HK-2 (cell line): ENCODE data around the gene RNPS1.
A peak's percentile ranks its signal among the peaks of the same experiment; 100 is the strongest.

Experiments used
- DNase-seq: peaks from one replicate; pipeline ENCODE4 v3.0.0-alpha.2; 2018; ENCODE audit not compliant: unreplicated experiment

The RNPS1 gene

GRCh38 chr16:2235695-2236336, 32.1 kb downstream of the RNPS1 start:
- DNase-seq, result no peak

- no peak for DNase-seq
These were observed 32.7 kb downstream of the RNPS1 start for GRCh38 chr16:2235234-2235651.

GRCh38 chr16:2234813-2235170, 33.1 kb downstream of the RNPS1 start:
- DNase-seq, result no peak

GRCh38 chr16:2233872-2234812, 33.8 kb downstream of the RNPS1 start:
- no peak for DNase-seq

GRCh38 chr16:2233046-2233775, 34.7 kb downstream of the RNPS1 start:
- DNase-seq, result no peak

GRCh38 chr16:2232094-2232990, 35.6 kb downstream of the RNPS1 start:
- no peak for DNase-seq

- no peak for DNase-seq
These were observed 36.7 kb downstream of the RNPS1 start for GRCh38 chr16:2231016-2231931.

- DNase-seq, result no peak
These were observed 37.5 kb downstream of the RNPS1 start for GRCh38 chr16:2230376-2230775.

GRCh38 chr16:2229632-2230250, 38.2 kb downstream of the RNPS1 start:
- DNase-seq, result no peak

- DNase-seq, result no peak
These were observed 38.8 kb downstream of the RNPS1 start for GRCh38 chr16:2229091-2229490.

GRCh38 chr16:2228161-2228824, 39.6 kb downstream of the RNPS1 start:
- DNase-seq, result no peak

GRCh38 chr16:2226918-2227317, 41.0 kb downstream of the RNPS1 start:
- no peak for DNase-seq

GRCh38 chr16:2226245-2226793, 41.6 kb downstream of the RNPS1 start:
- no peak for DNase-seq

GRCh38 chr16:2223942-2224486, 43.9 kb downstream of the RNPS1 start:
- DNase-seq, result peak; percentile 43

GRCh38 chr16:2223221-2223941, 44.5 kb downstream of the RNPS1 start, which contains the start of gene E4F1:
TSS of gene E4F1 (plus strand) at chr16:2223591. CDS start at chr16:2223614, 23 bp downstream.
- DNase-seq, result peak; percentile 98

- DNase-seq, result no peak
These were observed 51.6 kb downstream of the RNPS1 start for GRCh38 chr16:2216330-2216729.

GRCh38 chr16:2214719-2214968, 53.3 kb downstream of the RNPS1 start, which contains the start of gene PGP:
TSS of gene PGP (minus strand) at chr16:2214840. CDS start at chr16:2214777, 63 bp downstream.
- DNase-seq, result no peak
